MM.1S (cell line): ENCODE data around the gene TMEM131.
"Not testable (repeated sequence)": the region's sequence is repeated elsewhere in the genome, so short reads cannot be mapped to it uniquely, and the experiment has no call there.

Experiments
- DNase-seq: peaks from one replicate; pipeline ENCODE4 v3.0.0-alpha.2; 2015
- H2AFZ ChIP-seq: fragments of 300-600 bp; sonication (generic); 2 replicates; pipeline ENCODE4 v1.6.0; 2016; ENCODE audit warnings: antibody characterized with exemption, low read length
- H3F3A ChIP-seq: fragments of 300-600 bp; sonication (generic); 2 replicates; pipeline ENCODE4 v1.6.1; 2016; ENCODE audit warnings: mild to moderate bottlenecking, antibody characterized with exemption, low read length, moderate library complexity, mixed read lengths; ENCODE audit not compliant: insufficient read depth
- H3K27ac ChIP-seq: fragments of 300-600 bp; sonication (generic); 2 replicates; pipeline ENCODE4 v1.5.1; 2016; ENCODE audit warnings: mild to moderate bottlenecking, low read length
- H3K27me3 ChIP-seq: fragments of 300-600 bp; sonication (generic); replicated peaks from 2 replicates; pipeline ENCODE4 v1.6.0; 2016; ENCODE audit warnings: low read length; ENCODE audit not compliant: insufficient read depth
- H3K36me3 ChIP-seq: fragments of 300-600 bp; sonication (generic); replicated peaks from 2 replicates; pipeline ENCODE4 v1.6.1; 2016; ENCODE audit warnings: mild to moderate bottlenecking, low read length, mixed read lengths; ENCODE audit not compliant: insufficient read depth
- H3K4me1 ChIP-seq: fragments of 300-600 bp; sonication (generic); 2 replicates; pipeline ENCODE4 v1.6.1; 2016; ENCODE audit warnings: low read length, mixed read lengths
- H3K4me2 ChIP-seq: fragments of 300-600 bp; sonication (generic); 2 replicates; pipeline ENCODE4 v1.6.0; 2016; ENCODE audit warnings: low read depth, low read length
- H3K4me3 ChIP-seq: fragments of 300-600 bp; sonication (generic); 2 replicates; pipeline ENCODE4 v1.5.1; 2016; ENCODE audit warnings: low read length, mixed read lengths
- H3K79me2 ChIP-seq: fragments of 300-600 bp; sonication (generic); 2 replicates; pipeline ENCODE4 v1.6.1; 2016; ENCODE audit warnings: mixed run types, low read length, mixed read lengths
- H3K9ac ChIP-seq: fragments of 300-600 bp; sonication (generic); 2 replicates; pipeline ENCODE4 v1.6.1; 2016; ENCODE audit warnings: low read length, mixed read lengths
- H3K9me2 ChIP-seq: fragments of 300-600 bp; sonication (generic); replicated peaks from 2 replicates; pipeline ENCODE4 v1.6.1; 2016; ENCODE audit warnings: mild to moderate bottlenecking, low read length, mixed read lengths; ENCODE audit not compliant: insufficient read depth
- H3K9me3 ChIP-seq: fragments of 300-600 bp; sonication (generic); replicated peaks from 2 replicates; pipeline ENCODE4 v1.6.1; 2016; ENCODE audit warnings: mild to moderate bottlenecking, low read length, mixed read lengths; ENCODE audit not compliant: insufficient read depth
- H4K20me1 ChIP-seq: fragments of 300-600 bp; sonication (generic); 2 replicates; pipeline ENCODE4 v1.6.1; 2016; ENCODE audit warnings: mild to moderate bottlenecking, low read length, moderate library complexity, mixed read lengths; ENCODE audit not compliant: insufficient read depth
- EZH2 ChIP-seq: fragments of 300-600 bp; sonication (generic); optimal IDR thresholded peaks from 2 replicates; pipeline ENCODE3; 2017; ENCODE audit warnings: low read depth, mild to moderate bottlenecking, antibody characterized with exemption, low read length, mixed read lengths
- EZH2phosphoT487 ChIP-seq: fragments of 300-600 bp; sonication (generic); IDR thresholded peaks from 2 replicates; pipeline ENCODE4 v1.6.1; 2018; ENCODE audit warnings: antibody characterized with exemption, low read length
- TF ChIP-seq, protein P1 (sequence below): fragments of 300-600 bp; sonication (generic); IDR thresholded peaks from 2 replicates; pipeline ENCODE4 v1.5.1; 2016; ENCODE audit warnings: antibody characterized with exemption, low read length, mixed read lengths

TMEM131 gene

DNA sequence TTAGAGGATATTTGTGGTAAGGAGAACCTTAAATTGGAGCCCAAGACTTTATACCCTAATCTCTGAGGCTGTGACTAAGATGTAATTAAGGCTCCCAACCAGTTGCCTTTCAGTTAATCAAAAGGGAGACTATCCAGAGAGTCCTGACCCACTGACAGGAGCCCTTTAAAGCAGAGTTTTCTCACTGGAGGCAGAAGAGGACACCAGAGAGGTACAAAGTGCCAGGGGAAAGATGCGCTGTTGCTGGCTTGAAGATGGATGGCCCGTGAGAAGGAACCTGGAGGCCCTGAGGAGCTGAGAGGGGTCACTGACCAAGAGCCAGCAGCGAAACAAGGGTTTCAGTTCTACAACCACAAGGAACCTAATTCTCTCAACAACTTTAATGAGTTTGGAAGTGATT, 137.3 kb downstream of the TMEM131 start:
- no peaks in the 10 kb centered on the region for H3F3A ChIP-seq
- H3K9me2 ChIP-seq = no peaks in the 10 kb centered on the region
- no peak overlapping the region for H3K9ac ChIP-seq
- no peak overlapping the region for H3K4me2 ChIP-seq
- H3K79me2 ChIP-seq = no peaks in the 10 kb centered on the region
- H2AFZ ChIP-seq = no peak overlapping the region
- no peaks in the 10 kb centered on the region for H3K4me1 ChIP-seq
- no peak for DNase-seq
- no peak overlapping the region for H3K4me3 ChIP-seq
- no peaks in the 10 kb centered on the region for H4K20me1 ChIP-seq
- TF ChIP-seq, protein P1, sequence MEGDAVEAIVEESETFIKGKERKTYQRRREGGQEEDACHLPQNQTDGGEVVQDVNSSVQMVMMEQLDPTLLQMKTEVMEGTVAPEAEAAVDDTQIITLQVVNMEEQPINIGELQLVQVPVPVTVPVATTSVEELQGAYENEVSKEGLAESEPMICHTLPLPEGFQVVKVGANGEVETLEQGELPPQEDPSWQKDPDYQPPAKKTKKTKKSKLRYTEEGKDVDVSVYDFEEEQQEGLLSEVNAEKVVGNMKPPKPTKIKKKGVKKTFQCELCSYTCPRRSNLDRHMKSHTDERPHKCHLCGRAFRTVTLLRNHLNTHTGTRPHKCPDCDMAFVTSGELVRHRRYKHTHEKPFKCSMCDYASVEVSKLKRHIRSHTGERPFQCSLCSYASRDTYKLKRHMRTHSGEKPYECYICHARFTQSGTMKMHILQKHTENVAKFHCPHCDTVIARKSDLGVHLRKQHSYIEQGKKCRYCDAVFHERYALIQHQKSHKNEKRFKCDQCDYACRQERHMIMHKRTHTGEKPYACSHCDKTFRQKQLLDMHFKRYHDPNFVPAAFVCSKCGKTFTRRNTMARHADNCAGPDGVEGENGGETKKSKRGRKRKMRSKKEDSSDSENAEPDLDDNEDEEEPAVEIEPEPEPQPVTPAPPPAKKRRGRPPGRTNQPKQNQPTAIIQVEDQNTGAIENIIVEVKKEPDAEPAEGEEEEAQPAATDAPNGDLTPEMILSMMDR = no peak
- TF ChIP-seq EZH2phosphoT487 = no peak
- no peak for TF ChIP-seq EZH2
- no peaks in the 10 kb centered on the region for H3K36me3 ChIP-seq
- H3K27ac ChIP-seq = no peak overlapping the region
- H3K9me3 ChIP-seq = no peaks in the 10 kb centered on the region
- H3K27me3 ChIP-seq = no peaks in the 10 kb centered on the region

DNA sequence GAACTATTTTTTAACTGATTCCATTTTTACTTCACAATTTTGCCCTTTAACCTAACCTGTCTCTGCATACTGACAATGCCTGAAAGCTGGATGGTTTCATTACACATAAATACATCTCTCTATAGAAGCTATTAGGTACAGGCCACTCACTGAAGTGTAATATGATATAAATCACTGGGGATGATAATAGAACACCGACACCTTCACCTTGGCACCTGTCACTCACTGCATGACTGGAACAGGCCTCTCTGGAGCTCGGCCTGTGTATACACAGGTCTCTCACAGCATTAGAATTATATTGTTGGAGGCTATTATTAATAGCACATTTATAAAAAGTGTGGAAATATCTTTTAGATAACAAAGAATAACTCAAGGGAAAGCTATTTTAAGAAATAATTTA, 138.2 kb downstream of the TMEM131 start:
- Histone ChIP-seq H3K27me3 (no peaks in the 10 kb centered on the region), H3K4me1 (no peaks in the 10 kb centered on the region), H3K79me2 (no peaks in the 10 kb centered on the region), H3K4me3 (no peak overlapping the region), H4K20me1 (no peaks in the 10 kb centered on the region), H3K4me2 (no peak overlapping the region), H3K9me2 (no peaks in the 10 kb centered on the region), H3K36me3 (no peaks in the 10 kb centered on the region), H3K9me3 (no peaks in the 10 kb centered on the region), H3K9ac (no peak overlapping the region), H3K27ac (no peak overlapping the region), H3F3A (no peaks in the 10 kb centered on the region), H2AFZ (no peak overlapping the region)
- no peak for DNase-seq
- TF ChIP-seq EZH2phosphoT487 = no peak
- TF ChIP-seq, protein P1 = no peak
- no peak for TF ChIP-seq EZH2

DNA sequence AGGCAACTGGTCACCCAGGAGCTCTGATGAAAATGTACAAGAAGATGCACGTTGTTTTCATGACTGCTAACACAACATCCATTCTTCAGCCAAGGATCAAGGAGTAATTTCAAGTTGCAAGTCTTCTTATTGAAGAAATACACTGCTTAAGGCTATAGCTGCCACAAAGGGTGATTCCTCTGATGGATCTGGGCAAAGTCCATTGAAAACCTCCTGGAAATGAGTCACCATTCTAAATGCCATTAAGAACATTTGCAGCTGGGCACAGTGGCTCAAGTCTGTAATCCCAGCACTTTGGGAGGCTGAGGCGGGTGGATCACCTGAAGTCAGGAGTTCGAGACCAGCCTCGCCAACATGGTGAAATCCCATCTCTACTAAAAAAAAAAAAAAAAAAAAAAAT, 142.7 kb downstream of the TMEM131 start:
- not testable (repeated sequence) for H3K27ac ChIP-seq, H3K9ac ChIP-seq, H3K27me3 ChIP-seq, H3K9me2 ChIP-seq, H3K36me3 ChIP-seq, H3K4me3 ChIP-seq, H3K9me3 ChIP-seq, H3K4me1 ChIP-seq, H2AFZ ChIP-seq, H3K4me2 ChIP-seq, H4K20me1 ChIP-seq, H3F3A ChIP-seq, H3K79me2 ChIP-seq, DNase-seq

DNA sequence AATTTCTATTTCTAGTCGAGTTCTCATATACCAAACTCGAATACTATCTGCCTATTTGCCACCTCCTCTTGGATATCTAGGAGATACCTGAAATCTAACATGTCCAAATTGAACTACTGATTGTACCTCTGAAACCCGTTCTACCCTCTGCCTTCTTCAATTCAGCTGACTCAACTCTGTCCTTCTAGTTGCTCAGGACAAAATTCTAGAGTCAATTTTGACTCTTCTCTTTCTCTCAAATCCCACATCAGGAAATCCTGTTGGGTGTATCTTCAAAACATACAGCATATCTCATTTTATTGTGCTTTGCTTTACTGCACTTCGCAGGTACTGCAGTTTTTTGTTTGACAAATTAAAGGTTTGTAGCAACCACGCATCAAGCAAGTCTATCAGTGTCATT, 144.6 kb downstream of the TMEM131 start:
- Histone ChIP-seq H3K9me2 (no peaks in the 10 kb centered on the region), H3K9me3 (no peaks in the 10 kb centered on the region), H3K79me2 (no peaks in the 10 kb centered on the region), H3K36me3 (no peaks in the 10 kb centered on the region), H3K4me3 (no peak overlapping the region), H3F3A (no peaks in the 10 kb centered on the region), H3K4me1 (no peaks in the 10 kb centered on the region), H3K27me3 (no peaks in the 10 kb centered on the region), H2AFZ (no peak overlapping the region), H3K27ac (no peak overlapping the region), H3K9ac (no peak overlapping the region), H3K4me2 (no peak overlapping the region), H4K20me1 (no peaks in the 10 kb centered on the region)
- TF ChIP-seq EZH2phosphoT487 = no peak
- no peak for TF ChIP-seq EZH2
- TF ChIP-seq, protein P1 = no peak
- DNase-seq = no peak
